ENCODE data around the gene CYFIP2.

The CYFIP2 gene

GRCh38 chr5:157387041-157387563 lies 121.2 kb downstream of the CYFIP2 start:
- FAIRE-seq (no peak), DNase-seq (ENCODE audit: insufficient read length, low spot score) (no peak)
- no peak for TF ChIP-seq CTCF (IDR thresholded peaks at IDR 0.05; ENCODE audit: insufficient read depth, missing control alignments)

GRCh38 chr5:157387683-157388093 lies 121.8 kb downstream of the CYFIP2 start:
- FAIRE-seq (no peak), DNase-seq (ENCODE audit: insufficient read length, low spot score) (no peak)
- TF ChIP-seq CTCF (IDR thresholded peaks at IDR 0.05; ENCODE audit: insufficient read depth, missing control alignments): no peak

- DNase-seq (ENCODE audit: insufficient read length, low spot score): no peak
- no peak for FAIRE-seq
- no peak for TF ChIP-seq CTCF (IDR thresholded peaks at IDR 0.05; ENCODE audit: insufficient read depth, missing control alignments)
Observed at GRCh38 chr5:157388111-157388710, 122.3 kb downstream of the CYFIP2 start.

- TF ChIP-seq CTCF (IDR thresholded peaks at IDR 0.05; ENCODE audit: insufficient read depth, missing control alignments): no peak
- DNase-seq (ENCODE audit: insufficient read length, low spot score) (no peak), FAIRE-seq (no peak)
Observed at GRCh38 chr5:157389103-157389502, 123.2 kb downstream of the CYFIP2 start.

GRCh38 chr5:157390133-157390532 lies 124.2 kb downstream of the CYFIP2 start:
- DNase-seq (ENCODE audit: insufficient read length, low spot score) (no peak), FAIRE-seq (no peak)
- TF ChIP-seq CTCF (IDR thresholded peaks at IDR 0.05; ENCODE audit: insufficient read depth, missing control alignments): no peak

GRCh38 chr5:157390551-157391297 lies 124.8 kb downstream of the CYFIP2 start:
- DNase-seq (ENCODE audit: insufficient read length, low spot score) (no peak), FAIRE-seq (no peak)

More at GRCh38 chr5:157390551-157391297, 124.8 kb downstream of the CYFIP2 start:
- TF ChIP-seq CTCF (IDR thresholded peaks at IDR 0.05; ENCODE audit: insufficient read depth, missing control alignments): no peak

Measured in D721Med (cell line).